ENCODE data around the gene PPP1R14D.

DNA sequence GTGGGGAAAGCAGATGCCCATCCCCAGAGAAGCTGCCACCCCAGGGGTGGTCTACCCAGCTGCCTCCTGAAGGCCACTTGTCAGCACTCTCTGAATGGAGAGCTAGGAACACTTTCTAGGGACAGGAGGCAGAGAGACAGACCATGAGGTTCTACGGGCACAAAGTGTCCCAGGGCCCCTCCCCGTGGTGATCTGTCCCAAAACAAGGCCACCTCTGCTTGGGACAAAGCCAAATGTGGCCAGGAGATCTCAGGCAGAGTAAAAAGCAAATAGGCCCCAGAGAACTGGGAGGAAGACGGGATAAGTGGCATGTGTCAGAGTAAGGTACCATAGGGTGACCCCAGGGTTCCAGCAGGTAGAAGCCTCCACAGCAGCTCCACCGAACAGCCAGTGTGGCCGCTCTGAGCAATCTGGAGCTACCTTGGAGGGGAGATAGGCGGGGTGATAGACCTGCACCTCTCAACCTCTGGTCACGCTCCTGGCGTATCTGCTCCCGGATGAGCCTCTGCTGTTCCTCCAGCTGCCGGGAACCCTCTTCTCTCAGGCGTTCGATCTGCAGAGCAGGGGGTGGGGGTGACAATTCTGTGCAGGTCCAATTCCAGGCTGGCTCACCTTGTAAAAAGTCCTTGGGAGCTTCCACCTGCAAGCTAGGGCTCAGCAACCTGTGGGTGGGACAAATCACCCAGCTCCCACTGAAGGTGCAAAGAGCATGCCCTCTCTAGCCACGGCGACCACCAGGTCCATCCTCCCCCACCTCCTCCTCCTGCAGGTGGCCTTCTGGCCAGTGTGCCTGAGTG, 52.6 kb downstream of the PPP1R14D start:
- TF ChIP-seq, protein P1, sequence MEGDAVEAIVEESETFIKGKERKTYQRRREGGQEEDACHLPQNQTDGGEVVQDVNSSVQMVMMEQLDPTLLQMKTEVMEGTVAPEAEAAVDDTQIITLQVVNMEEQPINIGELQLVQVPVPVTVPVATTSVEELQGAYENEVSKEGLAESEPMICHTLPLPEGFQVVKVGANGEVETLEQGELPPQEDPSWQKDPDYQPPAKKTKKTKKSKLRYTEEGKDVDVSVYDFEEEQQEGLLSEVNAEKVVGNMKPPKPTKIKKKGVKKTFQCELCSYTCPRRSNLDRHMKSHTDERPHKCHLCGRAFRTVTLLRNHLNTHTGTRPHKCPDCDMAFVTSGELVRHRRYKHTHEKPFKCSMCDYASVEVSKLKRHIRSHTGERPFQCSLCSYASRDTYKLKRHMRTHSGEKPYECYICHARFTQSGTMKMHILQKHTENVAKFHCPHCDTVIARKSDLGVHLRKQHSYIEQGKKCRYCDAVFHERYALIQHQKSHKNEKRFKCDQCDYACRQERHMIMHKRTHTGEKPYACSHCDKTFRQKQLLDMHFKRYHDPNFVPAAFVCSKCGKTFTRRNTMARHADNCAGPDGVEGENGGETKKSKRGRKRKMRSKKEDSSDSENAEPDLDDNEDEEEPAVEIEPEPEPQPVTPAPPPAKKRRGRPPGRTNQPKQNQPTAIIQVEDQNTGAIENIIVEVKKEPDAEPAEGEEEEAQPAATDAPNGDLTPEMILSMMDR (IDR thresholded peaks at IDR 0.05), result no peak
- TF ChIP-seq POLR2A (IDR thresholded peaks at IDR 0.05), result no peak
